ENCODE results near the gene PPP3R2.
"Not testable (repeated sequence)": the region's sequence is repeated elsewhere in the genome, so short reads cannot be mapped to it uniquely, and the experiment has no call there.

PPP3R2 gene

GRCh38 chr9:101590074-101590473 is 4.7 kb downstream of the PPP3R2 start:
- DNase-seq (ENCODE audit: low read depth in 2 of 2), result not testable (repeated sequence)

- DNase-seq (ENCODE audit: low read depth in 2 of 2), result no peak
These were observed 7.3 kb downstream of the PPP3R2 start for GRCh38 chr9:101587332-101588043.

GRCh38 chr9:101586651-101587050 is 8.1 kb downstream of the PPP3R2 start:
- DNase-seq (ENCODE audit: low read depth in 2 of 2), result no peak

DNA sequence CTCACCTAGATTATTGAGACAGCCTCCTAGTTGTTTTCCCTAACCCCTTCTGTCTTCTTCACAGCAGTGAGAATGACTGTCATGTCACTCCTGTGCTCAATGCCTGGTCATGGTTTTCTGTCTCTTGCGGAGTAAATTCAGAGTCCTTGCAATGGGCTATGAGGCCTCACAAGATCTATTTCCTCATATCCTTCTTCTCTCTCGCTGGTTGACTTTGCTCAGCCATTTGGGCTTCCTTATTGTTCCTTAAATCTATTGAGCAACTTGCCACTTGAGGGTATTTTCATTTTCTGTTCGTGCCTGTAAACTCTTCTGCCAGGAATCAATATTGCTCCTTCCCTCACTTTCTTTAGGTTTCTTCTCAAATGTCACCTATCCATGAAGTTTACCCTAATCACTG is 9.0 kb downstream of the PPP3R2 start:
- no peak for DNase-seq (ENCODE audit: low read depth in 2 of 2)

DNA sequence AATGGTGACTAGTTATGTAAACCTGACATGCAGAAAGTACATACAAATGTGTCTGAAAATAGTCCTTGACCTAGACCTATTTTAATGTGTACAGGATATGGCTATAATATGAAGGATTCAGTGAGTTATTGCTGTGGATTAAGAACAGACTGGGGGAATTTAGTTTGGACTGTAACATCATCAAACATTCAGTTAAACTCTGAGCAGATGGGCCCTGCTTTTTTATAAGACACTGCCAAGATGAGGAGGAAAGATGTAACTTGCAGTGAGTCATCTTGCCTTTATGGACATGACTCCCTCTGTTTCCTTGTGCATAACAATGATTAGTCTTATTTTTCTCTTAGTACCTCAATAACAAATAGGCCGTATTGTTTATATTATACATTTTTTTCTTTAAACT is 12.2 kb downstream of the PPP3R2 start:
- DNase-seq (ENCODE audit: low read depth in 2 of 2), result peak; percentile 86

GRCh38 chr9:101579711-101580545 is 14.8 kb downstream of the PPP3R2 start:
- DNase-seq (ENCODE audit: low read depth in 2 of 2), result no peak

GRCh38 chr9:101578378-101578777 is 16.4 kb downstream of the PPP3R2 start:
- DNase-seq (ENCODE audit: low read depth in 2 of 2), result no peak

DNA sequence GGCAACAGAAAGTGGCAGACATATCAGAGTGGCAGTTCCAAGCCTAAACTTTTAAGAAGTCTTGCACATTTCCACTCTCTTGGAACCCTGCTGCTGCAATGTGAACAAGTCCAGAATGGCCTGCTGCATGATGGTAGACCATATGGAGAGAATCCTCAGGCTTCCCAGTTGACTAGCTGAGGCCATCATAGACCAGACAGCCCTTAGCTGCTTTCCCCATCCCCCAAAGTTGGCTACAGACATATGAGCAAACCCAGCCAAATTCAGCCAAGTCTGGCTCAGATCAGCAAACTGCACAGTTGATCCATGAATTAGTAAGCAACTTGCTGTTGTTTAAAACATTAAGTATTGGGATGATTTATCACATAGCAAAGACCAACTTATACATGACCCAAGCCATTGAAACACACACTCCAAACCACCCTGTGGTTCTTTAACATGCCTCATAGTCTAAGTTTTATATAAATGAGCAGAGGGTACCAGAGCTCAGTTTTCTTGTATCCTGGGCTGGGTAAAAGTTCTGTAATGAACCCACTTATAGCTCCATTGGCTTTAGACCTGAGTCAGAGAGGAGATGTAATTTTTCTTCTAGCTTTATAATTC is 19.9 kb downstream of the PPP3R2 start:
- DNase-seq (ENCODE audit: low read depth in 2 of 2), result no peak

DNA sequence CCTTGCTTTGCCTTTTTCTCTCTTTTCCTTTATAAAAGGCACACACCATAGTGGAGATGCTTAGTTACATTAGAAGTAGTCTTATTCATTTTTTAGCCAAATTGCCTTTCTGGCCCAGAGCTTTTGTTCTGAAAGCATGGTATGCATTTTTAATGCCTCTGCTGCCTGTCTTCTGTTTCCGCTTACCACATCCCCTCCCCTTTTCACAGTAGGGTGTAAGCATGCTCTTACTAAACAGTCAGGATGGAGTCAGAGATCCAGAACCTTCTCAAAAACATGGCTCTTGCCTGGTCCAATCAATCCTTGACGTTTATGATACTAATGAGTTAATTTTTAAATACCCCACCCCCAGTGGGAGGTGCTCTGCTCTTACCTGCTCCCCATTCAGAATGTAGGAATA is 22.5 kb downstream of the PPP3R2 start:
- no peak for DNase-seq (ENCODE audit: low read depth in 2 of 2)

GRCh38 chr9:101571114-101571513 is 23.7 kb downstream of the PPP3R2 start:
- no peak for DNase-seq (ENCODE audit: low read depth in 2 of 2)

GRCh38 chr9:101569741-101570501 is 24.8 kb downstream of the PPP3R2 start:
- no peak for DNase-seq (ENCODE audit: low read depth in 2 of 2)

- no peak for DNase-seq (ENCODE audit: low read depth in 2 of 2)
These were observed 26.9 kb downstream of the PPP3R2 start for GRCh38 chr9:101567725-101568350.

- no peak for DNase-seq (ENCODE audit: low read depth in 2 of 2)
These were observed 27.7 kb downstream of the PPP3R2 start for GRCh38 chr9:101566904-101567724.

- no peak for DNase-seq (ENCODE audit: low read depth in 2 of 2)
These were observed 30.5 kb downstream of the PPP3R2 start for GRCh38 chr9:101564252-101564651.

DNA sequence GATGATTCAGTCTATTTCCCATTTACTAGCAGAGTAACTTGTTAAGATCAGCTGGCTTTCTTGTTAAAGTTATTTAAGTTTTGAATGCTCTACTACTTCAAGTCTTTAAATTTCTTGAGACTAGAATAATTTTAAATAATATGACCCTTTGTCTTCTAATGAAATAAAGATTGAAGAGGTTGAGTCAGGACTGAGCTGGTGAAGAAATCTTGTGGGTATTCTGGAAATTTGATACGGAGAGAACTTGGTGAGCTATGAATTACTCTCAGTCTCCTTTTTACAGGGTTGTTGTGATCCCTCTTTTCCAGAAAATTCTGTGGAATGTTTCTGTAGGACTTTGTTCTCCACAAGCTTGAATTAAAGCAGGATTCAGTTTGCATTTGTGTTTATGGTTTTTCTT is 31.8 kb downstream of the PPP3R2 start:
- no peak for DNase-seq (ENCODE audit: low read depth in 2 of 2)

DNA sequence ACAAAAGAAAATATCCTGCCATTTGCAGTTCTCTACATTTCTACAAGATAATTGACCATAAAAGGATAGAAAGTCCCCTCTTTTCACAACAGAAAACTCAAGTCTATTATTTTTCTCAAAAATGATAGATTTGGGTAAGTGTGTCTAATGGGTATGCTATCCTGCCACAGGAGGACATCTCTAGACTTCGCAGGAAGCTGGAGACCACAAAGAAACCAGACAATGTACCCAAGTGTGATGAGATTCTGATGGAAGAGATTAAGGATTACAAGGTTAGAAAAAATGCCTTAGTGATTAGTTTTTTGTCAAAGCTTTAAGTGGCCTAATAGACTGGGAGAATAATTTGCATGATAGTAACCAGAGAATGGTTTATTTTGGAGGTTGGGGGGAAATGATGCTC is 33.0 kb downstream of the PPP3R2 start:
- DNase-seq (ENCODE audit: low read depth in 2 of 2), result no peak

GRCh38 chr9:101549472-101550098 is 45.2 kb downstream of the PPP3R2 start:
- not testable (repeated sequence) for DNase-seq (ENCODE audit: low read depth in 2 of 2)

DNA sequence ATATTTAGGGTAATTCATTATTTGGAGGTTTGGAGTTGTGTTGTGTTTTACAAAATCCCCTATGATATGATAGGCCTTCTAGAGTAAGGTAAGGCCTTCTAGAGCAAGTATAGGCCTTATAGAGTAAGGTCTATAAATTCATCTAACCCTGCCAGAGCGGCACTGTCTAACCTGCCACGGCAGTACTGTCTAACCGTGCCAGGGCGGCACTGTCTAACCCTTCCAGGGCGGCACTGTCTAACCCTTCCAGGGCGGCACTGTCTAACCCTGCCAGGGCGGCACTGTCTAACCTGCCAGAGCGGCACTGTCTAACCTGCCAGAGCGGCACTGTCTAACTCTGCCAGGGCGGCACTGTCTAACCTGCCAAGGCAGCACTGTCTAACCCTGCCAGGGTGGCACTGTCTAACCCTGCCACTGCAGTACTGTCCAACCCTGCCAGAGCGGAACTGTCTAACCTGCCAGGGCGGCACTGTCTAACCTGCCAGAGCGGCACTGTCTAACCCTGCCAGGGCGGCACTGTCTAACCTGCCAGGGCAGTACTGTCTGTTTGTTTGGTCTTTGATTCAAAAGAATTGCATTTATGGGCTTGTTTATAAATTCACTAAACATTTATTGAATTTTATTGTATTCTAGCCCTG is 51.6 kb downstream of the PPP3R2 start:
- no peak for DNase-seq (ENCODE audit: low read depth in 2 of 2)

Measured in fibroblast of skin of left quadriceps (primary cell).